Effector CD8-positive, alpha-beta T cell (primary cell): ENCODE data around the gene CXCL11.
"Not testable (repeated sequence)": the region's sequence is repeated elsewhere in the genome, so short reads cannot be mapped to it uniquely, and the experiment has no call there.

Experiments used
- DNase-seq: peaks from one replicate; lab custom pipeline; 2025; lab: John Stamatoyannopoulos, UW

Gene CXCL11

DNA sequence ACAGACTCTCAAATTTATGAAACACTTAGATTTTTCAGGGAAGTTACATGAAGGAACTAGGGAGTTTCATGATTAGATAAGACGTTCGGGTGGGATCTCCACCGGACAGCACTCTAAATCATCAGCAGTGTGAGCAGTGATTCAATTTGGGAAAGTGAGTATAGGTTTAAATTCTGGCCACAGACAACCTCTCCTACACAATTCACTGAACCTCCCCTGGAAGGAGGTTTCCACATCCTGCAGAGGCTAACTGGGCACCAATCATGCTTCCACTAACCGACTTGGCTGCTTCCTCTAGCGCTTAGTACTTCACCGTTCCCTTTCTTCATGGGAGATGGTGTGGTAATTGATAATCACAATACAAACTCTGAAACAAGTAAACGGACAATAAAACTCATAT, 34.2 kb downstream of the CXCL11 start:
- DNase-seq, result no peak

DNA sequence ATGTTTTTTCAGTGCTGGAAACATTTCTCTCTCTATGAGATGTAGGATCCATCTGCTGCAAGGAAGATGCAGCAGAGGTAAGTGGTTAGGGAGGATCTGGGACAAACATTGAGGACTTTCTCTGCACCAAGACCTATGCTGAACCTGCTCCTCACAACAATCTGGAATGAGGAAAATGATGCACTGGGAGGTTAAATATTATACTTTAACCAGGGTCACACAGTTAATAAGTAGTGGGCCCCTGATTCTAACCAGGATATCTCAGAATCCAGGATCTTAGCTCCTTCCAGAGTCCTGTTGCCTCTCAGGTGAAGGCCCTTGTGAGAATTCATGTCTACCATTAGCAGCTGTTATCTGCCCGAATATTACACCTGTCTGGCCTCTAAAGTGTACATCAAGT, 35.6 kb downstream of the CXCL11 start:
- no peak for DNase-seq

DNA sequence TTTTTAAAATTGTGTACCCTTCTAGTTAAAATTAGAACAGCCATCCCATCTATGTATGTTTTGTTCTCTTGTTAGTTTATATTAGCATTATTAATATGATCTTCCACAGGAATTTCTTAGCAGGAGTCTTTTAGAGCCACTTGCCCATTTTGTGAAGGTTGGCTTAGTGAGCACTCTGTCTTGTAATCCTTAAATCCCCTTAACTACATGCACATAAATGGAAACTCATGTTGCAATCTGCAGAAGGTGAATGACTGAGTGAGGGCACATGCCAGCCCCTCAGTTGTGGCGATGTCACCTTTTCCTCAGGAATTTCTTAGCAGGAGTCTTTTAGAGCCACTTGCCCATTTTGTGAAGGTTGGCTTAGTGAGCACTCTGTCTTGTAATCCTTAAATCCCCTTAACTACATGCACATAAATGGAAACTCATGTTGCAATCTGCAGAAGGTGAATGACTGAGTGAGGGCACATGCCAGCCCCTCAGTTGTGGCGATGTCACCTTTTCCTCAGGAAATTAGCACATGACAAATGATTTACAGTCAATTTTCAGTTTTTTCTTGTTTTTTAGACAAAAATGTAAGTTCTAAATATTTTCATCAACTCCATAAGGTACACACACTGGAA, 37.2 kb downstream of the CXCL11 start:
- DNase-seq, result not testable (repeated sequence)

DNA sequence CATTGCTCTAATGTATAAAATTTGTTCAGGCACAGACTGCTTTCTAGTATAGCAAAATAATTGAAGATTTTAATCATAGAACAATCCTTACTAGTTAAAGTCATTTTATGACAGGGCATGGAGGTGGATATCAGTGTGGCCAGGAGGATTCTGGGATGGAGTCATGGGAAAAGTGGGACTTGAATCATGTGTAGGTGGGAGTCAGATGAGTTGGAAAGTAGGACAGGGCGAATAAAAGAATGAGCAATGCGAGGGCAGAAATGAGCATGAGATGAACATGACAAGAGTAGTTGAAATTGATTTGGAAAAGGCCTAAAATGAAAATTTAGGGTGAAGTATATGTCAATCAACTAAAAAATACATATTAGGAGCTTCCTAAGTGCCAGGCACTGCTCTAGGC, 37.9 kb downstream of the CXCL11 start:
- DNase-seq, result no peak

- DNase-seq, result no peak
Observed at GRCh38 chr4:75997081-75997480, 38.8 kb downstream of the CXCL11 start.

GRCh38 chr4:75995727-75996126, 40.1 kb downstream of the CXCL11 start:
- no peak for DNase-seq

- DNase-seq, result no peak
Observed at GRCh38 chr4:75992462-75992861, 43.4 kb downstream of the CXCL11 start.

DNA sequence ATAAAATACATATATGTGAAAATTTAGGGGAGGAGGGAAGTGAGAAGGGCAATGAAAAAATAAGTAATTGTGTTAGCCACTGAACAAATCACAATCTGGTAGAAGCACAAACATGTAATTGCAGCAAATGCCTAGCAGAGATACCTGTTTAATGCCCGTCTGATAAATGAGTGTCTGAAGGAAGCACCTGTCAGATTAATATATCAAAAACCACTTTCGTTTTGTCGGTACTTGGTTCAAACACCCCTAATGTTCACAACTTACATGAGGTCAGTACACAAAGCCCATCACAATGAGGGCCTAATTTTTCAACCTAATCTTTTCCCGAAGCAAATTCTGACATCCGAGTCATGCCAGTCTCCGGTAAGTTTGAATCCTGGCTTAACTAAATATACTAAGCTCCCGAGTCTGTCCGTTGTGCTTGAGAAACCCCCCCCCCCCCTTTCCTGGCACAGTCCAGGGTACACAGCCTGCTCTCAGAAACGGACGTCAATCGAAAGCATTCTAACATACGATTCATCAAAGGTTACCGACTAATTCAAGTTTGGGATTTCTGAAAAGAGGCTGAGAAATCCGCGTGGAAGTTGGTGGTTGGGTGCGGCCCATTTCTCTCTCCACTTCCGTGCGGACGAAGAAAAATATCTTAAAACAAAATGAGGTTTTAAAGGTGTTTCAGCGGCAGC, 45.9 kb downstream of the CXCL11 start:
- no peak for DNase-seq

- DNase-seq, result no peak
Observed at GRCh38 chr4:75985116-75985515, 50.8 kb downstream of the CXCL11 start.
